Nucleus accumbens (tissue), 56 donors: ENCODE results near the gene VOPP1.

Experiments used
- DNase-seq, 56 donors: peaks; one replicate each; lab custom pipeline; 2025; lab: John Stamatoyannopoulos, UW

VOPP1 gene

GRCh38 chr7:55441774-55442522 lies 130.4 kb downstream of the VOPP1 start:
- DNase-seq = peak in 7 of 56 donors; percentile 5 to 38 (median 21)

DNA sequence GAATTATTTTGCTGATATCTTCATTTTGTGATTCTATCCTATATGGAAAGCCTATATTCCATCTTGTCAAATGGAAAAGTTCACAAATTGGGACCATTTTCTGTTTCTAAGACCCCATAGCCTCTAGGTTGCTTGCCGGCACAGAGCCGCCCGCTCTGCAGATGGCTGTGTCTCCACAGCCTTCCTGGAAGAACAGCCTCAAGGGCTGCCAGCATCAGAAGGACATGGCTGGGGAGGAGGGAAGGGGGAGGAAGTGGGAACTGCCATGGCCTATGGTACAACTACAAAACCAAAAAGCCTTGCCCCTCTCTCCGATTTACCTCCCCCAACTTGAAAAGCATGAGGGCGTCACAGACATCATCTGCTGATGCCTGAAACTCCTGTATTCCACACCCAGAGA lies 131.3 kb downstream of the VOPP1 start:
- DNase-seq = no peak

DNA sequence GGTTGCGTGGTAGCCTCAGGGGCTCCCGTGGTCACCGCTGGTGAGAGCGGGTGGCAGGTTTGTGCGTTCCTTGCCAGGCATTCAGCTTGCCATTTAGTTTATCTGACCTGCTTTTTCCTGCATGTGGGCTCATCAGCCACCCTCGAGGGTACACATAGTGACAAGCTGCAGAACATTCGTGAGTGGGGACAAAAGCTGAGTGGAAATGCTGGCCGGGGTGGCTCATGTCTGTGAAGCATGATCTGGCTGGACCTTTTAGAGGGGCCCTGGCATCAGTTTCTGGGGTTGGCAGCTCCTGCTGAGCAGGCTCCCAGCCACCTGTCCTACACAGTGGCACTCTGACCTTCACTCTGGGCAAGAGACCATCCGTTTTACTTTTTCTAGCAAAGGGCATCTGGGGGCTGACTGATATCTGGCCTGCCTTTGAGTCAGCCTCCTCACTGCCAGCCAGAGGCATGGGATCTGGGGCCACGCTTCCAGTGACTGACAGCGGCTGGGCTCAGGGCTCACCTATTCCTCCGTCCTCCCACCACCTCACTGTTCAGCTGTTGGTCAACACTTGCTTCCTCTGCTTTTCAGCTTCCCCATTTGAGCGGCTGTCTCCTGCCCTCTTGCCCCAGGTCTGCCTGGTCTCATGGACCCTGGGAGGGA lies 132.1 kb downstream of the VOPP1 start:
- DNase-seq = no peak

GRCh38 chr7:55439627-55440026 lies 132.7 kb downstream of the VOPP1 start:
- DNase-seq = peak in 35 of 56 donors; percentile 5 to 83 (median 47)

GRCh38 chr7:55438757-55439525 lies 133.4 kb downstream of the VOPP1 start:
- no peak for DNase-seq

GRCh38 chr7:55438085-55438756 lies 134.1 kb downstream of the VOPP1 start:
- no peak for DNase-seq

DNA sequence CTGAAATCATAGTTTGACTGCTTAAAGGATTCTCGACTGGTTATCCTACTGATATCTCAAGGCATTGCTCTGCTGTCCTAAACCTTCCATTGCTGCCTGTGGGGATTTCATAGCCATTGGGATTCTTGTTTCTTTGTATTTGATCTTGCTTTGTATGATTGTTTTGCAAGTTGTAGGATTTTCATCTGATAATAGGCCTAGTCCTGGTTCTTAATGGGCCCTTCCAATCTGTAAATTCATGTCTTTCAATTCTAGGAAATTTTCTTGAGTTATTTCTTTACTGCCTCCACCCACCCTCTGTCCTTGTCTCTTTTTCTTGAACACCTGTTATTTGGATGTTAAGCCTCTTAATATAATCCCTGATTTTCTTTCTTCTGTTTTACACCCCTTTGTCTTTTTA lies 134.9 kb downstream of the VOPP1 start:
- DNase-seq = no peak

GRCh38 chr7:55436457-55436856 lies 135.8 kb downstream of the VOPP1 start:
- DNase-seq = no peak

DNA sequence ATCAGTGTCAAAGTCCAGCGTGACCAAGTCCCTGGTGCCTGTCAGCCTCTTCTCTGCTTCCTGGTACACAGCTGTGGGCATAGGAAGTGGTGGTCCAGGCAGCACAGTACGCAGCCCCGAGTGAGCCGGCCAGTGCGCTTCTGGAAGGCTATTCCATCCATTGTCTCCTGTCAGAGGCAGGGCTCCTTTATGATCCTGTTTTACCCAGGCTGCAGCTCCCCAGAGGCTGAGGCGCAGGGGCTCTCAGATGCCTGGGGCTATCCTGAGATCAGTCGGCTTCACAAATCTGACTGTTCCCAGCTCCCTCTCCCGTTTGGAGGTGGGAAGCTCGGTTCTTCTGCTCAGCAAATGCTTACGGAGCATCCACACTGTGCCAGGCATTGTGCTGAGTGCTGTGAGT lies 136.8 kb downstream of the VOPP1 start:
- DNase-seq = no peak

DNA sequence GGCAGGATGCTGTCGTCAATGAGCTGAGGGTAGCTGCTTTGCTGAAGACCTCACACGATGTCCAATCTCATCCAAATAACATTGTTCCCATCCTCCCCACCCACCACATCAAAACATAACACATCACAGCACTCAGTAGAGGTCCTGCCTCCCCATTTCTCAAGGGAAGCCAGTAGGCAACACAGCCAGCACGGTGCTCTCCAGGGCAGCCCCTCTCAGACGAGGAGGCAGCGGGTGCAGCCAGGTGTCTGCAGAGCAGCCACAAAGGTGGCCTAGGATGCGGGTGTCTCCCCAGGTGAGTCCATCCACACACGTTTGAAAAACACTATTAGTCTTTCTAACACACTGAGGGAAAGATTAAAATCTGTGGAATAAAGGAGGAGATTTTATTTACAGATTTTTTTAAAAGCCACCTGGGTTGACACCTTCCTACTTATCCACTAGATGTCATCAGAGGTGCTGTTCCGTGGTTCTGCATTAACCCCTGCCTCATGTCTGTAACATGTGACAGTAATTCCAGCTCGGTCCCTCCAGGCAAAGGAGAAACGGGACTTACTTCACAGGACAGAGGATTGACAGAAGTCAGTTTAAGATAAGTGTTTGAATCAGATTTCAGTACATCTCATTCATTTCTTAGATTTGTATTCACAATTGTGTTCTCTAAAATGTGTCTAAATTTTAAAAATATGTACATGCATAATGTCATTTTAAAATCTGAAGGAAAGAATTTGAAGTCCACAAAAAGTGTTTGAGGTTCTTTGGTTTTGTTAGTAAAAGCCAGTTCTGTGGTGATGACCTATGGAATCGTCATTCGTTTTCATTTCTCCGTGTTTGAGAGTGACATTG lies 139.1 kb downstream of the VOPP1 start:
- peak in 4 of 56 donors; percentile 6 to 19 (median 12) for DNase-seq

- no peak for DNase-seq
Measured at GRCh38 chr7:55432506-55432905, 139.8 kb downstream of the VOPP1 start.

GRCh38 chr7:55431898-55432297 lies 140.4 kb downstream of the VOPP1 start:
- no peak for DNase-seq

- no peak for DNase-seq
Measured at GRCh38 chr7:55429835-55430499, 142.3 kb downstream of the VOPP1 start.

DNA sequence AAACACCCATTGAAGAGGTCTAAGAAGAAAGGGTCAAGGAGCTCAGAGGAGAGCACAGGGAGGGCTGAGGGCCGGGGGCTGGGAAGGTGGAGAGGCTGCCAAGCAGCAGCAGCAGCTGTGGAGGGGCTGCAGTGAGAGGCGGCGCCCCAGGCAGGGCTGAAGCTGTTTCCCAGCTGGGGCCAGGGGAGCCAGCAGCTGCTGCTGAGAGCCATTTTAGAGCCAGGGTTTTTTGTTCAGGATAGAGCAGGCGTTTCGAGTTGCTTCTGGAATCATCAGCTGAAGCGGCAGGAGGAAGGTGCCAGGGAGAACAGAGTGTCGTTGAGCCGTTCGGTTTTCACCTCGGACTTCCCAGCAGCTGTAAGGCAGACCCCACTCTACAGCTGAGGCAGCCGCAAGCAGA lies 144.5 kb downstream of the VOPP1 start:
- peak in 1 of 56 donors; percentile 3 for DNase-seq

DNA sequence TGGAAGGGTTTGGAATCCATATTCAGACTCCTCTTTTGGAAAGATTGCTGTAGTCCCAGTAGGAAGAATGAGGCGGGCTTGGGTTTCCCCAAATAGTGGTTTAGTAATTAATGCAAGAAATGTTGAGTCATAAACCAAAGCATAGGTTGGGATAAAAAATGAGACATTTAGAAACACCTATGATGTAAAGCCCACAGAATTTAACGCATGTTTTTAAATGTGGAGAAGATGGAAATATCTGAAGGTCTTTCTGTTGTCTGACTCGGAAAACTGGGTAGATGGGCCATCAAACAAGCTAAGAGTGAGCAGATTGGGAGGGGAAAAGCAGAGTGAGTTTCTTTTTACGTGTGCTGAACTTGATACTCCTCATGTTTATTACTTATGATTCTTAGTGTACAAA lies 145.0 kb downstream of the VOPP1 start:
- DNase-seq = no peak

GRCh38 chr7:55426676-55427075 lies 145.6 kb downstream of the VOPP1 start:
- no peak for DNase-seq

DNA sequence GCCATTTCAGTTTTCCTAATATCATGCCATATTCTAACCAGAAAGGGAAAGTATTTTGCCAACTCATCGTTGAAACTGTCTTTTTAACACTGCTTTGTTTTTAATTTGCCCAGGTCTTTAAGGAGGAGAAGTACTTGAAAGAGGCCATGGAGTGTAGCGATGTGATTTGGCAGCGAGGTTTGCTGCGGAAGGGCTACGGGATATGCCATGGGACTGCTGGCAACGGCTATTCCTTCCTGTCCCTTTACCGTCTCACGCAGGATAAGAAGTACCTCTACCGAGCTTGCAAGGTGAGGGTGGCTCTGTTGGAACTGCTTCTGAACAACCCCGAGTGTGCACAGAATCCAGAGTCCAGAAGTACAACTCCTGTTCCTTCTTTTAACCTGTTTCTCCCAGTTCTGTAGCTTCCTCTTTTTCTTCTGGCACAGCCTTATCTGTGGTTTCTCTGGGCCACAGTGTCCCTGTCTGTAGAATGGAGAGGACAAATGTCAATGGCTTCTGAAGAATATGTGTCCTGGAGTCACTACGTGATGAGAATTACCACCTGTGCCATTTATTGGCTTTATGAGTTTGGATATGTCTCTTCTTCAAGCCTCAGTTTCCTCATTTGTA lies 147.1 kb downstream of the VOPP1 start:
- DNase-seq = no peak

- DNase-seq = no peak
Measured at GRCh38 chr7:55423891-55424290, 148.4 kb downstream of the VOPP1 start.

- DNase-seq = no peak
Measured at GRCh38 chr7:55423277-55423711, 149.0 kb downstream of the VOPP1 start.
